HG03064 (cell line): ENCODE data around the gene CHL1.

Experiments used
- ATAC-seq: cut with Tn5 transposase; IDR thresholded peaks from one replicate; pipeline ENCODE4 v1.9.1; 2021; ENCODE audit warnings: low read depth; ENCODE audit not compliant: unreplicated experiment

Gene CHL1

DNA sequence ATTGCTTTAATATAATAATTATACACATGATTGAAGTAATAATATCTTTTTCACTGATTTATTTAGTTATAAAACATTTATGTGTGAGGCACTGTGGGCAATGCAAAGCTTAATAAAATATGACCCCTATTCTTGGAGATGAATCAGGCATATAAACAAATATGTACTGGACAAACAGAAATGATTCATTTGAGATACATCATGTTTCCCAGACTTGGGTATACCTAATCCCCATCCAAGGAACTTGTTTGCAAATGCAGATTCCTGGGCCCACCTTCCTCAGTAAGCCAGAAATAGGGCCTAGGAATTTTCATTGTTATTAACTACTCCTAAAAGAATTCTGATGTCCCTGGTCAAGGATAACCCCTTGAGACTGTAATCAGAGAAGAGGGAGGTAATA, 184.2 kb downstream of the CHL1 start:
- no peak for ATAC-seq

DNA sequence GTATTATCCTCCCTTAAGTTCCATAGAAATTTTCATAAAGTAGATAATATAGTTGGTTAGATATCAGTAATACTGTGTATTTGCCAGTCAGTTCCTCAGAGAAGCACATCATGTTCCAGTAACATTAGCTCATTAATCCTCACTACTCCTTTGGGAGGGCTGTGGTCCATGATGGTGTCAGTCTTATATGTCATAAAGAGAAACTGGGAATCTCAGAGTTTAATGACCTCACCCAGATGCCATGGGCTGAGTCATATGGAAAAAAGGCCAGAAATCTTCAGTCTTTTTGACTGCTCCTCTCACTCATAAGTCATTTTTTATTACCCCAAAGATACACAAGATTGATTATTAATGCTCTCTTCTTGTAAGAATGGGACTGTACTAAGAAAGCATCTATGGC, 188.6 kb downstream of the CHL1 start:
- ATAC-seq = no peak

- no peak for ATAC-seq
Measured at GRCh38 chr3:394775-395174, 198.2 kb downstream of the CHL1 start.

DNA sequence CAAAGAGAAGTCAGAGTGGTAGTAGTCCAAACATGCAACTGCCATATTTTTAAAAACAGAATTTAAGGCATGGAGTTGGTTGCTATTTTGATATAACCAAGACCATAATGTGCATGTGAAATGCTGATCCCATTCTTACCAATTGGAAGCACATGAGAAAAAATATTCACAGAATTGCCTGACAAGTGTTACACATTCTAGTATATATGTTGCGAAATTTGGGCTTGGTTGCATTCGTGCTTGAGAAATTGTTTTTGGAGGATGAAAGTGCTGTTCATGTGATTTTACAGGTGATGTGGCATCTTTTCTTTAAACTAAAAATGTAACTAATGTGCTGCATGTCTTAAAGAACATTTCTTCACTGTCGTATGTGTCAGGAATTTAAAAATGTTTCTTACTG, 199.7 kb downstream of the CHL1 start:
- no peak for ATAC-seq

DNA sequence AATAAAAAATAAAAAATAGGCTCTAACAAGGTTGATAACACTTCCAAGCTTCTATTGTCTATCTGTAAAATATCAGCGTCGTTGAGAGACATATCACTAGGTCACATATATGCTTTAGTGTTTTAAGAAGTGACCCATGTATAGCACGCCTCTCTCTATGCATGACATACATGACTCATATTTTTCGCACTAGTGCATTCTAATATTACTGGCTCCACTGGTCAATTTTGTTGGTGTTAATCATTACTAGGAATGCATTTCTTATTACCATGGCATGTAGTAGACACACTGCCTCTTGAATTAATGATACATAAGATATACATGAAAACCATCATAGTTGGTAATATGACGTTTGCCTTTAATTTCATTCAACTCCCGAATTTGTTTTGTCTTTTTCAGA, 203.1 kb downstream of the CHL1 start:
- ATAC-seq = no peak

DNA sequence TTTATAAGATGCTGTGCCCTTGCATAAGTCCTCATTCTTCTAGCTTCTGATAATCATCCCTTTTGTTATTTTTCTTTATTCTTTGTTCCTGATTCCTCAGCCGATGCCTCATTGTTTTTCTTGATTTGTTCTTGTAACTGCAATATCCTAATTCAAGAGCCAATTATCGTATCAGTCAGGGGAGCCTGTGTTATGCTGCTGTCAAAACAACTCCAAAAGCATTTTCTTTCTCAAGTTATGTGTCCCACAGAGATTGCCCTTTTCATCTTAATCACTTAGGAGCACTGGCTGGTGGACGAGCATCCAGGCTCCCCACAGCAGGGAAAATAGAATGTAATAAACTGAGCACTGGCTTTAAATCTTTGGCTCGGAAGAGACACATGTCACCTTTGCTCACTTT, 207.3 kb downstream of the CHL1 start:
- ATAC-seq = no peak

GRCh38 chr3:409011-409410, 212.4 kb downstream of the CHL1 start:
- no peak for ATAC-seq

GRCh38 chr3:411226-411625, 214.7 kb downstream of the CHL1 start:
- ATAC-seq = no peak

DNA sequence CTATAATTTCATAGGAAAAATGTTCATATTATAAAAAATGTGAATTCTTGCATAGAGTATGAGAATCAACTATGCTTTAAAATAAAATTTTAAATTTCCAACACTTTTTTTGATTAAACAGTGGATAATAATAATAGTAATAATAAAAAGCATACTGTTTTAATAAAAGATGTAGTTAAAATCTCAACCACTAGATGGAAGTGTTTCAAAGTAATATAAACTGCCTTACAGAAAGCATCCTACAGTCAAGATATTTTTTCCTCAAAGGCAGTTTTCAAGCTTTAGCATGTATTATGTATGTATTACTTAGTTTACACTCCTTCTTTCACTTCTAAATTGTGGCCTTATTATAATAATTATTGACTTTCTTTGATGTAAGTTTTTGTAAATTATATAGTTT, 217.5 kb downstream of the CHL1 start:
- ATAC-seq = no peak

DNA sequence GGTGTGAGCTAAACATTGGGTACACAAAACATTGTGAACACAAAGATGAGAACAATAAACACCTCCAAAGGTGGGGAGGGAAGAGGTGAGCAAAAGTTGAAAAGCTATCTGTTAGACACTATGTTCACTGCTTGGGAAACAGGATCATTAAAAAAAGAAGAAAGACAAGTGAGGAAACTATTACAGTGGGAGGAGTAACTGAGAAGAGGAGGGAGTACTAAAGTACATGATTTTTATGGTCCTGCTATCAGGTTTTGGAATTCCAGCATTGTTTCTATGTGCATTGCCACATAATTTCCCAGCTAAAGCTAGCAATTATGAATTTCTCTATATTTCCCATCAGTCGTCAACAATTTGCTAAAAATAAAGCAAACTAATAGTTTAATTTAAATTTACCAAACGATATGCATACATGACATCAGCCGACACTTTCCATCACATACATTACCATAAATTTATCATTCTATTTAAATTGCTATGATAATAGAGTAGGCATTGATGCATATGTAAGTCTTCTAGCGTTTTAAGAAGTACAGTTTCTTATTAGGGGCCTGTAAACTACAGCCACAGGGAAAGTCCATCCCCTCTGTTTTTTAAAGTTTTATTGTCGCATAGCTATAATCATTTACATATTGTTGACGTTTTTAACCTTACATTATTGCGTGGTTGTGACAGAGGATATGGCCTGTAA, 221.8 kb downstream of the CHL1 start:
- ATAC-seq = no peak

DNA sequence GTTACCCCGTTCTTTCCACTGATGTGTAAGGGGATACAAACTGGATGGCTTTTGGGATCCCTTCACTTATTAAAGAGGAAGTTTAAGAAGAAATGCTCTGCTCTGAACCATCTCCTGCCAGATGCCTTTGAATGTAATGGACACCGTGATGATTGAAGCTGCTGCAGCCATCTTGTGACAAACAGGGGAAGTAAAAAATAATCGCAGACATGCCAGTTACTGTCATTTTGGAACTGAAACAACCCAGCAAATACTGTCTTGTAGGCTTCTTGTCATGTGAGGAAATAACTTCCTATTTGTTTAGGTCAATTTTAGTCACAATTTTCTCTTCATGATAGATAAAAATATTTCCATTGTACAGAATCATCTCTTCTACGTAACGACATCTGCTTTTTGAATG, 224.0 kb downstream of the CHL1 start:
- no peak for ATAC-seq

DNA sequence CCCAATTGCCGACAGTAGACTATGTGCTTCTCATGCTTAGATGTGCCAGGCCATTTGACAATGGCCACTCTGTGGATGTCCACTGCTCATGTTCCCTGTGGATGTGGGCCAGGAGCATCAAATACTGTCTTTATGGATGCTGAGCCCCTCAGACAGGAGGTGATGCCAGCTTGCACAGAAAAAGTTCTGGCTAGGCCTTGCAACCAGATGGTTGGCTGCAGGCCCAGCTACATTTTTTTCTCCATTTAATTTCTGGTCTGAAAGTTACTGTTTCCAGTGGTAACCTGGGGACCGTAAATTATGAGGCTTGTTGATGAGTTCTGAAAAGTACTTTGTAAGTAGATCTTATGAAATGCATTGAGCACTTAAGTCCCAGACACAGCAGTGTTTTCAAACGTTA, 228.5 kb downstream of the CHL1 start:
- no peak for ATAC-seq

- ATAC-seq = no peak
Measured at GRCh38 chr3:426072-426471, 229.5 kb downstream of the CHL1 start.

GRCh38 chr3:427128-427527, 230.6 kb downstream of the CHL1 start:
- ATAC-seq = no peak

- ATAC-seq = no peak
Measured at GRCh38 chr3:430186-430585, 233.6 kb downstream of the CHL1 start.

GRCh38 chr3:435161-435560, 238.6 kb downstream of the CHL1 start:
- no peak for ATAC-seq

DNA sequence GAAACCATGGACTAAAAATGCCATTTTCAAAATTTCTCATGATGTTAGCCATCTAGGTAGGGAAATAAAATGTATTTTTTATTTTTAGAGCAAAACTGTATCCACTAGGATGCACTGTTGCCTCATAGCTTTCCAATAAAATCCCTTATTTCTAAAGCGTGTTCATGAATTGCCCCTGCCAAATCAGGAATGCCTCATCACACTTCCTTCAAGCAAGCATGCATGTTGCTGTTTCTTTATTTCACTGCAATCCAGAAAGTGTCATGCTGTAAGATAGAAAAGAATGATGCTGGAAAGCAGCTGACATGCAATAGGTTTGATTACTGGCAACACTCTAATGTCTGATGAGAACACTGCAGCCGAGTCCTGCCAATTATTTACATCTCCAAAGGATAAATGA, 239.5 kb downstream of the CHL1 start:
- ATAC-seq = no peak

DNA sequence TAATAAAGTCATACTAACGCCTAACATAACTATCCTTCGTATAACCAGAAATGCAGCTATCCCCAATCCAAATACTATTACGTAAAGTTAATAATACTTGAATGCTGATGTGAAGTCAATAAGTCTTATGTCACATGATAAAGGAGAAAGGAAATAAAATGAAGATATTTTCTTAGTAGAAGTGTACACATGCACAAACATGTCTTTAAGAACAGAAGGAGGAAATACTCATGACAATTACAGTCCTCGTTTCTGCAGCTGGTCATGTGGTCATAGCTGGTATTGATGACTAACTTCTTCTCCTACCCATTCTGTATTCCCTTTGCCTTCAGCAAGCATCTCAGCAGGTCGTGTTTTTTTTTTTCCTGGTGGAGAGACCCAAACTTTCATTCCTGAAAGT, 244.3 kb downstream of the CHL1 start:
- ATAC-seq = no peak

GRCh38 chr3:445960-446359, 249.4 kb downstream of the CHL1 start:
- ATAC-seq = no peak

GRCh38 chr3:447671-448070, 251.1 kb downstream of the CHL1 start:
- no peak for ATAC-seq

DNA sequence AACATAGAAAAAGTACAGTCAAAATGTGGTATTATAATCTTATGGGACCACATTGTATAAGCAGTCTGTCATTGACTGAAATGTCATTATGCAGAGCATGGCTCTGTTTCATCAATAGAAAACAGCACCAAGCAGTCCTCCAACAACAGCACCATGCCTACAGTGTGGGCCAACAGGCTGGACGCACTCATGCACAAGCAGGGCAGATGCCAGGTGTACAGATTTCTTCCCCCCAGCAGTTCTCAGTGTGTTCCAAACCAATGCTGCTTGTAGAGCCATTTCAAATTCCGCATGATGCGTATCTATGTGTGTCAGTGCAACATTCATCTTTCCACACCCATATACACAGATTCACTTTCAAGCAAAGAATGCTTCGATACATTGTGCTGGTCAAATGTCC, 253.1 kb downstream of the CHL1 start:
- ATAC-seq = no peak

DNA sequence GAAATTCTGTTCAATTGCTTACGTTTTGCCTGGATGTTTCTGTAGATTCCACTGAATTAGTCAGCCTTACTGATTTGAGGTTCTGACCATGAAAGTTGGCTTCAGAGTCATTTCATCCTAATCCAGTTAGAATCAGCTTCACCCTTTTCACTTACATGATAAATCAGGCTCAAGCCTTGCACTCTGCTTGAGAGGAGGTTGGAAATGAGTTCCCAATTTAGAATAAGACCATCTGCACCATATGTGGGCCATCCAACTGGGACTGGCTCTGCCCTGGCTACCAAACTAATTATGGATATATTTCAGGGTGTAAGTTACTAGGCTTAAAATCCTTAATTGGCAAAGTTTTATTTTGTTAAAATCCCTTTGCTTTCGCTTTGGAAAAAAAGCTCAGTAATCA, 255.7 kb downstream of the CHL1 start:
- no peak for ATAC-seq

DNA sequence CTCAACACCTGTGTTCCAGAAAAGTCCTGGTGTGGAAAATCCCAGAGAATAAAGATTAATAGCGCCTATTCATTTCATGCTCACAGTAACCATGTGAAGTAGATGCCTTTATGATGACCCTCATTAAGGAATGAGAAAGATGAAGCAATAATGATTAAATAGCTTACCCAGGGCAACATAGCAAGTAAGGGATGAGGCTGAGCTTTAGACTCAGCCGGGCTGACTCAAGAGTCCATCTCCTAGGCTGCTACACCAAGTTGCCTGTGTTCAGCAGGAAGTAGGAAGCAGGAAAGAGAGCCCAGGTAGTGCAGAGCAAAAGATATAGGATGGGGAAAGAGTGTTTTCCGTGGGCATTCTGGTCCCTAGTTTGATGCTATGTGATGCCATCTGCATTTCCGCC, 256.5 kb downstream of the CHL1 start:
- ATAC-seq = no peak
